Smooth muscle cell of the brain vasculature (primary cell): ENCODE measurements around the gene NR0B2.
"Not testable (repeated sequence)": the region's sequence is repeated elsewhere in the genome, so short reads cannot be mapped to it uniquely, and the experiment has no call there.

ENCODE experiments used
- DNase-seq: peaks from one replicate; pipeline ENCODE4 v3.0.0-alpha.2; 2012; ENCODE audit warnings: low read depth, low spot score

Gene NR0B2, protein sequence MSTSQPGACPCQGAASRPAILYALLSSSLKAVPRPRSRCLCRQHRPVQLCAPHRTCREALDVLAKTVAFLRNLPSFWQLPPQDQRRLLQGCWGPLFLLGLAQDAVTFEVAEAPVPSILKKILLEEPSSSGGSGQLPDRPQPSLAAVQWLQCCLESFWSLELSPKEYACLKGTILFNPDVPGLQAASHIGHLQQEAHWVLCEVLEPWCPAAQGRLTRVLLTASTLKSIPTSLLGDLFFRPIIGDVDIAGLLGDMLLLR

DNA sequence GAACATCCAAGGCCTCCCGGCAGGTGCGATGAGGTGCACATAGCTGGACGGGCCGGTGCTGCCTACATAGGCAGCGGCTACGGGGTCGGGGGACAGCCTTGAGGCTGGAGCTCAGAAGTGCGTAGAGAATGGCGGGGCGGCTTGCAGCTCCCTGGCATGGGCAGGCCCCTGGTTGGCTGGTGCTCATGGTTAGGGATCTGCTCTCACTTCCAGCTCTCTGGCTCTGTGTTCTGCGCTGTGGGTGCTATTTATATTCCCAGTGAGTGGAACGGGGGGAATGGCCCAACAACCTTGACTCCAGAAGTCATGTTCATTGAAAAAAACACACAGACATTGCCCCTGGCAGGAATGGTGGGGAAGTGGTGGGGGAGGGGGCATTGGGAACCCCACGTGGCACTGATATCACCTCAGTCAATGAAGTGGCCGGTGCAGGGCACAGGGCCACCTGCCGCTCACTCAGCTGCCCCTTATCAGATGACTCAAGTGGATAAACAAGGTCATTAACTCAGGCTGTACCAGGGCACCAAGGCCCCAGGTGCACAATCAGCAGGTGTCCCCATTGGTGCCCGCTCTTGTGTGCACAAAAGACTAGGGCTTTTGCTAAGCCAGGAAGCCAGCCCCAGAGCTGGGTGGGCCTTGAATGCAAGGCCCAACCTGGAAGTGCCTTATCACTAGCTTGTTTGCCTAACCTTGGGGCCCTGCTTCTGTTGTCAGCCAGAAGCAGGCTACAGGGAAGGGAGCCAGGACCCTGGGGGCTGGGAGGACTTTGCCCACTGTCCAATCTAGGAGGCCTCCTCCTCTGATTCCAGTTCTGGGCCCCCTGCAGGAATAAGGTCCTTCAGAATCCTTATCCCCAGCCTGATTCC, at the start of gene NR0B2:
Gene NR0B2 (minus strand): TSS at position 222 of the 866 bp plus-strand sequence. CDS start 35 bp downstream, at position 187.
- no peak for DNase-seq

- DNase-seq, result peak; percentile 46
Observed at GRCh38 chr1:26961826-26962225, 48.1 kb upstream of the NR0B2 start.

- DNase-seq, result no peak
Observed at GRCh38 chr1:26960625-26960966, 46.8 kb upstream of the NR0B2 start.

GRCh38 chr1:26959722-26960624, 46.2 kb upstream of the NR0B2 start, which contains the start of gene KDF1:
KDF1 (minus strand) TSS chr1:26960468; CDS start chr1:26952380, 8,088 bp downstream.
- DNase-seq, result no peak

DNA sequence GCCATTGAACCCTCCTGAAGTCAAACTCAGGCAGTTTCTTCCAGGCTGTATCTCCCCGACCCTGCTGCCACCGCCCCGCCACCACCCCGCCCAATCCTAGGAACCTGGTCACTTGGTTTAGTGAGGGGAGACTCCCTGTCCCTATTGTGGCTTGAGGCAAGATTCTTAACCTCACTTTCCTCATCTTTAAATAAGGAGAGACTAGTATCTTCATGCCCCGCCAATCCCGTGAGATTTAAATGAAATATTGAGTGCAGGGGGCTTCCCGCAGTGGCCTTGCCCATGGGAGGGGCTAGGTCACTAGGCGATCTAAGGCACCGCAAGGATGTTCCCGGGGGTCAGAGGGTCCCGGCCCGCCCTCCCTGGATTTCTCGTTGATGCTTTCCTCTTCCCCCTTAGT, 45.5 kb upstream of the NR0B2 start:
- no peak for DNase-seq

GRCh38 chr1:26957306-26957705, 43.5 kb upstream of the NR0B2 start:
- no peak for DNase-seq

GRCh38 chr1:26956321-26956720, 42.5 kb upstream of the NR0B2 start:
- DNase-seq, result no peak

- DNase-seq, result no peak
Observed at GRCh38 chr1:26953374-26953773, 39.6 kb upstream of the NR0B2 start.

- no peak for DNase-seq
Observed at GRCh38 chr1:26951821-26952497, 38.2 kb upstream of the NR0B2 start.

DNA sequence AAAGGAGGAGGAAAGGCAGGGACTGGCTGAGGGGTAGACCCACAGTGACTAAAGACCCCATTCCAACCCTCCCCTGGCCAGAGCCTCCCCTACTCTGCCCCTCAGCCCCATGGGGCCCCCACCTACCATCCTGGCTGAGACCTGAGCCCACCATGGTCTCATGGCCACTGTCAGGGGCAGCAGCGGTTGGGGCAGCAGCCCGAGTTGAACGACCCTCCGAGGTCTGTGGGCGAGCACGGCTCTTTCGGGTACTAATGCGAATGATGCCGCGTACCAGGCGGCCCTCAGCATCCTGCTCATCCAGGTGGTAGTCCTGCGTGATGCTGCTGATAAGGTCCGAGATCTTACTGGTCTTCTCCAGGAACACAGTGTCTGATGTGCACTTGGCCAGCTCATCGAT, 37.4 kb upstream of the NR0B2 start:
- DNase-seq, result no peak

DNA sequence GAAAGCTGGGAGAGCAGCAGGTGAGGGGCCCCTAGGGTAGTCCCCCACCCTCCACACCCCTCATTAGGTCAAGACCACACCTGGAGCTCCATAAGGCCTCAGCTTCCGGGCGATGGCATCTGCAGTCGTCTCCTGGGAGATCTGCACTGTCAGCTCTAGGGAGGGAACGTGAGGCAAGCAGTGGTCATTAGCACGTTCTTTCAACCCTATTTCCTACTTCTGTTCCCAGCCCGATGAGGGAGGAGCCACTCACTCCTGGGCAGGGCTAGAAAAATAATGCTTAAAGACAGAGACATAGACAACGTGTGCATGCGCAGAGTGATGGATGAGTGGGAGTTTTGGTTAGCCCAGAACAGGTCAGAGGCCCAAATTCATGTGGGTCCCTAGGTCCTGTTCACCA, 36.8 kb upstream of the NR0B2 start:
- DNase-seq, result no peak

- no peak for DNase-seq
Observed at GRCh38 chr1:26949926-26950319, 36.1 kb upstream of the NR0B2 start.

- DNase-seq, result no peak
Observed at GRCh38 chr1:26949266-26949925, 35.6 kb upstream of the NR0B2 start.

DNA sequence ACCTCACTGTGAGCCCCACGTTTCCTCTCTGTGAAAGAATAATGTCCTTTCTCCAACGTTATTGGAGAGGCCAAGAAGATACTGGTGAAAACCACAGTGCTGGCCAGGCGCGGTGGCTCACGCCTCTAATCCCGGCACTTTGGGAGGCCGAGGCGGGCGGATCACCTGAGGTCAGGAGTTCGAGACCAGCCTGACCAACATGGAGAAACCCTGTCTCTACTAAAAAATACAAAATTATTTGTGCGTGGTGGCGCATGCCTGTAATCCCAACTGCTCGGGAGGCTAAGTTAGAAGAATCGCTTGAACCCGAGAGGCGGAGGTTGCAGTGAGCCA, 34.9 kb upstream of the NR0B2 start:
- not testable (repeated sequence) for DNase-seq

DNA sequence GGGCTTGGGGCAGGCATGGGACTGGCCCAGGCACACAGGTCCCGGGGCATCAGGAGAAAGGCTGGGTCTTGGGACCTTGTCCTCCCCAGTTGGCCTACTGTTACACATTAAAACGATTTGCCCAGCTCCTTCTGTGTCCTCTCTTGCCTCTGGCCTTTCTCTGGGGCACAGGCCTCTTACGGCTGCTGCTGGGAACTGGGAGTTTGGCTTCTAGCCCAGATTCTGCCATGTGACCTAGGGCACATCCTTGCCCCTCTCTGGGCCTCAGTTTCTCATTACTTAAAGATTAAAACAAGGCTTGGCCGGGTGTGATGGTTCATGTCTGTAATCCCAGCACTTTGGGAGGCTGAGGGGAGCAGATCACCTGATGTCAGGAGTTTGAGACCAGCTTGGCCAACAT, 32.5 kb upstream of the NR0B2 start:
- no peak for DNase-seq

DNA sequence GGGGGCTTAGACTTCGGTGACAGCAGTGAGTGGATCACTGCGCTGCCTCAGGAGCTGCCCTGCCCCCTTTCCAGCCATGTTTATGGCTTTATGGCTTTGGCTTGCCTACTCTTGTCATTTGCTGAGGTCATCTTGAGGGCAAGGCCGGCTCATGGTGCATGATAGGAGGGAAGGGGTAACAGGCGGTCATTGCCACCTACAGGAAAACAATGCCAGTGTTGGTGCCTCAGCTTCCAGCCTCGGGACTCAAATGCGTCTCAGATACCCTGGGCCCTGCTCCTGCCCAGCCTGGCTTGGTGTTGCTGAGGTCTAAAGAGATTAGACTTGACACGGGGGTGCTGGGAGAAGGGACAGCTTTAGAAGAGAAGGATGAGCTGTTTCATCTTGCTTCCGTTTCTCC, 32.0 kb upstream of the NR0B2 start:
- DNase-seq, result no peak

- DNase-seq, result no peak
Observed at GRCh38 chr1:26945138-26945537, 31.4 kb upstream of the NR0B2 start.

DNA sequence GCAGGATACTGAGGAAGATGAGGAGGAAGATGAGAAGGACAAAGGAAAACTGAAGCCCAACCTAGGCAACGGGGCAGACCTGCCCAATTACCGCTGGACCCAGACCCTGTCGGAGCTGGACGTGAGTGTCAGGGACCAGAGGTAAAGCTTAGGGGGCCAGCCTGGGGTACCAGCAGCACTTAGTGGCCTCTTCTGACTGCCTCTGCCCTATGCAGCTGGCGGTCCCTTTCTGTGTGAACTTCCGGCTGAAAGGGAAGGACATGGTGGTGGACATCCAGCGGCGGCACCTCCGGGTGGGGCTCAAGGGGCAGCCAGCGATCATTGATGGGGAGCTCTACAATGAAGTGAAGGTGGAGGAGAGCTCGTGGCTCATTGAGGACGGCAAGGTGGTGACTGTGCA, 28.9 kb upstream of the NR0B2 start:
- no peak for DNase-seq

GRCh38 chr1:26941311-26941710, 27.5 kb upstream of the NR0B2 start:
- no peak for DNase-seq

GRCh38 chr1:26938659-26939025, 24.9 kb upstream of the NR0B2 start:
- DNase-seq, result no peak

DNA sequence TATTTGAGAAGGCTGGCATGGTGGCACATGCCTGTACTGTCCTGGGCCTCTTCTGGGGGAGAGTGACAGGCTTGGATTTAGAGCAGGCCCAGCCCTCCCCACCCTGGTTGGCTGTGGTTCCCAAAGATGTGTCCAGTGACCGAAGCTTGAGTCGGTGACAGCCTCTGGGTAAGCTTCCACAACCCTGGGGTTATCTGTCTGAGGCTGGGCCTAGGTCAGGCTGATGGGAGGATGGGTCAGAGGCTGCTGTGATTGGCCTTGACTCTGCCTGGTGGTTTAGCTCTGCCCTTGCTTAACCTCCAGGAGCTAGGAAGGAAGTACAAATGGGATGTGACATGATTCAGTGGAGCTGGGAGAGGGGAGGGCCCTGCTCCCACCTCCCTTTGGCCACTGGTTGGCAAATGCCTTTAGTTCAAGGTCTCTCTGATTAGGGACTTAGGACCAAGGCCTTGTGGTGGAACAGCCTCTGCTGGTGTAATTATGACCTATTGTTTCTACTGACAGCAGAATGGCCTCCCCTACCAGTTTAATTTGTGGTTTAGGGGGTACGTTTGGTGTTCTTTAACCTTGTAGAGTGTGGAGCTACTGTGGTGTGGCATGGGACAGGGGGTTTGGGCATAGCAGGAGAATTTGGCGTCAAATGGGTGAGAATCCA, 24.4 kb upstream of the NR0B2 start:
- DNase-seq, result no peak
